ENCODE measurements around the gene RAB14. TPM values are rescaled to one million over a fixed set of nuclear protein-coding genes. Genes with fewer than 3 reads are reported as not detected.

Gene RAB14
- total RNA-seq, 1 donor from 2014 or later, result 35.9 TPM

GRCh38 chr9:121242959-121243346 lies 41.3 kb upstream of the RAB14 start:
- H3K36me3 Mint-ChIP-seq, result no peaks in the 10 kb centered on the region
- Histone ChIP-seq H2AFZ (replicated peaks) (no peak overlapping the region), H3K27ac (no peak overlapping the region), H3K79me2 (ENCODE audit: low read depth) (no peaks in the 10 kb centered on the region), H3K36me3 (no peaks in the 10 kb centered on the region), H3K27me3 (no peaks in the 10 kb centered on the region), H3F3A (ENCODE audit: low read depth) (no peaks in the 10 kb centered on the region), H3K4me3 (no peak overlapping the region), H3K4me1 (peaks cover 9% of the 10 kb centered on the region), H4K20me1 (ENCODE audit: low read depth) (no peaks in the 10 kb centered on the region), H3K9ac (no peak overlapping the region), H3K4me2 (no peak overlapping the region), H3K9me3 (ENCODE audit: low read depth) (peaks cover 6% of the 10 kb centered on the region)
- no peak for DNase-seq (ENCODE audit: low spot score)
- no peak overlapping the region for H3K27ac Mint-ChIP-seq
- no peak overlapping the region for H3K4me3 Mint-ChIP-seq
- TF ChIP-seq CTCF (IDR thresholded peaks at IDR 0.05), result no peak
- TF ChIP-seq EZH2phosphoT487 (IDR thresholded peaks at IDR 0.05), result no peak
- no peak for TF ChIP-seq EZH2 (IDR thresholded peaks at IDR 0.05)
- H3K4me1 Mint-ChIP-seq, result peaks cover 9% of the 10 kb centered on the region
- peaks cover 7% of the 10 kb centered on the region for H3K9me3 Mint-ChIP-seq
- H3K27me3 Mint-ChIP-seq (ENCODE audit: insufficient read depth, low read depth), result no peaks in the 10 kb centered on the region

- TF ChIP-seq EZH2 (IDR thresholded peaks at IDR 0.05) (no peak), CTCF (IDR thresholded peaks at IDR 0.05) (no peak), EZH2phosphoT487 (IDR thresholded peaks at IDR 0.05) (no peak)
- Histone ChIP-seq H3K4me3 (no peak overlapping the region), H3K9ac (no peak overlapping the region), H3K9me3 (ENCODE audit: low read depth) (peaks cover 6% of the 10 kb centered on the region), H2AFZ (replicated peaks) (no peak overlapping the region), H3K27me3 (no peaks in the 10 kb centered on the region), H3K27ac (no peak overlapping the region), H3K4me2 (no peak overlapping the region), H3K36me3 (no peaks in the 10 kb centered on the region), H3K79me2 (ENCODE audit: low read depth) (no peaks in the 10 kb centered on the region), H3K4me1 (peaks cover 9% of the 10 kb centered on the region), H3F3A (ENCODE audit: low read depth) (no peaks in the 10 kb centered on the region), H4K20me1 (ENCODE audit: low read depth) (no peaks in the 10 kb centered on the region)
- Mint-ChIP-seq H3K36me3 (no peaks in the 10 kb centered on the region), H3K27ac (no peak overlapping the region), H3K9me3 (peaks cover 7% of the 10 kb centered on the region), H3K4me1 (peaks cover 9% of the 10 kb centered on the region), H3K27me3 (ENCODE audit: insufficient read depth, low read depth) (no peaks in the 10 kb centered on the region), H3K4me3 (no peak overlapping the region)
- DNase-seq (ENCODE audit: low spot score), result no peak
Observed at GRCh38 chr9:121242219-121242958, 40.7 kb upstream of the RAB14 start.

GRCh38 chr9:121240472-121241135 lies 38.9 kb upstream of the RAB14 start:
- Histone ChIP-seq H3K4me1 (peaks cover 9% of the 10 kb centered on the region), H3K9ac (no peak overlapping the region), H2AFZ (replicated peaks) (no peak overlapping the region), H3K27me3 (peaks cover 4% of the 10 kb centered on the region), H3K79me2 (ENCODE audit: low read depth) (no peaks in the 10 kb centered on the region), H3K27ac (no peak overlapping the region), H4K20me1 (ENCODE audit: low read depth) (no peaks in the 10 kb centered on the region), H3F3A (ENCODE audit: low read depth) (no peaks in the 10 kb centered on the region), H3K36me3 (no peaks in the 10 kb centered on the region), H3K4me2 (no peak overlapping the region), H3K4me3 (no peak overlapping the region), H3K9me3 (ENCODE audit: low read depth) (peaks cover 6% of the 10 kb centered on the region)
- Mint-ChIP-seq H3K9me3 (peaks cover 7% of the 10 kb centered on the region), H3K27ac (peak overlapping the region; percentile 74), H3K4me3 (no peak overlapping the region), H3K4me1 (peaks cover 9% of the 10 kb centered on the region), H3K36me3 (no peaks in the 10 kb centered on the region), H3K27me3 (ENCODE audit: insufficient read depth, low read depth) (no peaks in the 10 kb centered on the region)
- TF ChIP-seq EZH2phosphoT487 (IDR thresholded peaks at IDR 0.05), result no peak
- no peak for TF ChIP-seq EZH2 (IDR thresholded peaks at IDR 0.05)
- no peak for TF ChIP-seq CTCF (IDR thresholded peaks at IDR 0.05)
- no peak for DNase-seq (ENCODE audit: low spot score)

All from neural progenitor cell (in vitro differentiated cells).